ENCODE measurements around the gene CST4.

GRCh38 chr20:23669327-23669726 is 19.5 kb downstream of the CST4 start:
- TF ChIP-seq EZH2 (IDR thresholded peaks at IDR 0.05) (no peak), POLR2AphosphoS5 (IDR thresholded peaks at IDR 0.05; ENCODE audit: borderline replicate concordance, low read depth, low read length) (no peak)

Measured in SK-N-MC (cell line).